Natural killer cell (primary cell): ENCODE results near the gene NPEPL1. TPM values are rescaled to one million over a fixed set of nuclear protein-coding genes. Genes with fewer than 3 reads are reported as not detected.

ENCODE experiments used
- ATAC-seq, 3 donors: fragments of 150-1000 bp in 2 of 3; fragments of 200-7000 bp in 1 of 3; cut with Tn5 transposase; 1 replicate in 1 of 3; 2 replicates in 2 of 3; pipeline ENCODE4 v1.10.0; 2021; ENCODE audit warnings: mild to moderate bottlenecking in 2 of 3, moderate library complexity in 2 of 3
- DNase-seq, 2 donors: peaks; one replicate each; pipeline versions ENCODE4 v3.0.0 to v3.0.0-alpha.2; 2013 to 2021; ENCODE audit warnings: mixed read lengths in 1 of 2
- H3K27ac ChIP-seq: one replicate; pipeline ENCODE4 v1.5.1; 2013; ENCODE audit warnings: mild to moderate bottlenecking, low read length
- H3K27me3 ChIP-seq: one replicate; pipeline ENCODE4 v1.6.1; 2013; ENCODE audit warnings: low read length; ENCODE audit not compliant: control insufficient read depth, insufficient read depth
- H3K36me3 ChIP-seq: one replicate; pipeline ENCODE4 v1.6.1; 2013; ENCODE audit warnings: low read length; ENCODE audit not compliant: control insufficient read depth, insufficient read depth
- H3K4me1 ChIP-seq: one replicate; pipeline ENCODE4 v1.6.1; 2013; ENCODE audit warnings: low read length; ENCODE audit not compliant: control insufficient read depth, insufficient read depth
- H3K4me3 ChIP-seq: one replicate; pipeline ENCODE4 v1.5.1; 2013; ENCODE audit warnings: low read length
- H3K9me3 ChIP-seq: one replicate; pipeline ENCODE4 v1.6.1; 2013; ENCODE audit warnings: low read length; ENCODE audit not compliant: control insufficient read depth, insufficient read depth
- H3K27ac Mint-ChIP-seq, 2 donors: one replicate each; pipeline ENCODE4 v1.8.0; 2022; ENCODE audit warnings: mild to moderate bottlenecking in 2 of 2, mixed read lengths in 2 of 2, moderate library complexity in 1 of 2
- H3K27me3 Mint-ChIP-seq, 2 donors: one replicate each; pipeline ENCODE4 v1.8.0; 2022; ENCODE audit warnings: low read depth in 2 of 2, mixed read lengths in 2 of 2
- H3K36me3 Mint-ChIP-seq: one replicate; pipeline ENCODE4 v1.8.0; 2022; ENCODE audit warnings: mixed read lengths
- H3K4me1 Mint-ChIP-seq, 2 donors: one replicate each; pipeline ENCODE4 v1.8.0; 2022; ENCODE audit warnings: mixed read lengths in 2 of 2
- H3K4me3 Mint-ChIP-seq: one replicate; pipeline ENCODE4 v1.8.0; 2022; ENCODE audit warnings: mild to moderate bottlenecking, moderate library complexity, mixed read lengths
- H3K9me3 Mint-ChIP-seq, 2 donors: one replicate each; pipeline ENCODE4 v1.8.0; 2022; ENCODE audit warnings: mixed read lengths in 2 of 2
- WGBS: methylation state at CpG from one replicate; pipeline ENCODE4 v1.1.7; 2013; ENCODE audit warnings: missing lambda C conversion rate; ENCODE audit not compliant: insufficient coverage; 5-methylcytosine and 5-hydroxymethylcytosine counted together
- intact Hi-C: fragments of 100-400 bp; cut with micrococcal nuclease; formaldehyde crosslinking; loops from one replicate; pipeline ENCODE4 v1.14.2; 2022
- total RNA-seq, 4 donors: library from RNA; stranded (reverse); fragments of 120-200 nt in 1 of 4; gene quantifications; one replicate each; pipeline versions ENCODE4 v1.2.3 to v1.2.4, GENCODE V29; 2013 to 2022
- TF ChIP-seq, protein P1 (sequence below): fragments of 200-600 bp; IDR thresholded peaks from one replicate; pipeline ENCODE4 v1.8.0; 2022; ENCODE audit warnings: antibody characterized with exemption

Gene NPEPL1
- total RNA-seq, 3 donors from 2014 or later (not counting 1 experiment from before 2014, with no cell fraction given): 66.0 to 83.7 (median 68.4) TPM

GRCh38 chr20:58703765-58704371 lies 11.3 kb downstream of the NPEPL1 start:
- H3K27ac Mint-ChIP-seq: no peak overlapping the region
- H3K9me3 Mint-ChIP-seq: no peaks in the 10 kb centered on the region
- Histone ChIP-seq H3K9me3 (no peaks in the 10 kb centered on the region), H3K36me3 (peaks cover 26% of the 10 kb centered on the region), H3K27ac (no peak overlapping the region), H3K4me3 (no peak overlapping the region), H3K27me3 (no peaks in the 10 kb centered on the region), H3K4me1 (no peaks in the 10 kb centered on the region)
- intact Hi-C loops: no loop called here
- peaks cover 11 to 13% of the 10 kb centered on the region in 2 donors for H3K4me1 Mint-ChIP-seq
- H3K27me3 Mint-ChIP-seq: no peaks in the 10 kb centered on the region
- TF ChIP-seq, protein P1, sequence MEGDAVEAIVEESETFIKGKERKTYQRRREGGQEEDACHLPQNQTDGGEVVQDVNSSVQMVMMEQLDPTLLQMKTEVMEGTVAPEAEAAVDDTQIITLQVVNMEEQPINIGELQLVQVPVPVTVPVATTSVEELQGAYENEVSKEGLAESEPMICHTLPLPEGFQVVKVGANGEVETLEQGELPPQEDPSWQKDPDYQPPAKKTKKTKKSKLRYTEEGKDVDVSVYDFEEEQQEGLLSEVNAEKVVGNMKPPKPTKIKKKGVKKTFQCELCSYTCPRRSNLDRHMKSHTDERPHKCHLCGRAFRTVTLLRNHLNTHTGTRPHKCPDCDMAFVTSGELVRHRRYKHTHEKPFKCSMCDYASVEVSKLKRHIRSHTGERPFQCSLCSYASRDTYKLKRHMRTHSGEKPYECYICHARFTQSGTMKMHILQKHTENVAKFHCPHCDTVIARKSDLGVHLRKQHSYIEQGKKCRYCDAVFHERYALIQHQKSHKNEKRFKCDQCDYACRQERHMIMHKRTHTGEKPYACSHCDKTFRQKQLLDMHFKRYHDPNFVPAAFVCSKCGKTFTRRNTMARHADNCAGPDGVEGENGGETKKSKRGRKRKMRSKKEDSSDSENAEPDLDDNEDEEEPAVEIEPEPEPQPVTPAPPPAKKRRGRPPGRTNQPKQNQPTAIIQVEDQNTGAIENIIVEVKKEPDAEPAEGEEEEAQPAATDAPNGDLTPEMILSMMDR: no peak
- no peak for ATAC-seq
- WGBS: 97% methylated on average over 12 of the region's 12 CpGs
- DNase-seq: no peak
- H3K36me3 Mint-ChIP-seq: no peaks in the 10 kb centered on the region
- no peak overlapping the region for H3K4me3 Mint-ChIP-seq

- H3K4me1 Mint-ChIP-seq: peaks cover 3 to 4% of the 10 kb centered on the region in 2 donors
- intact Hi-C loops: no loop called here
- WGBS: 97% methylated on average over 14 of the region's 14 CpGs
- ATAC-seq: no peak
- Histone ChIP-seq H3K4me1 (no peaks in the 10 kb centered on the region), H3K4me3 (no peak overlapping the region), H3K27ac (no peak overlapping the region), H3K27me3 (no peaks in the 10 kb centered on the region), H3K36me3 (peaks cover 15% of the 10 kb centered on the region), H3K9me3 (no peaks in the 10 kb centered on the region)
- H3K36me3 Mint-ChIP-seq: no peaks in the 10 kb centered on the region
- TF ChIP-seq, protein P1: no peak
- no peak overlapping the region for H3K27ac Mint-ChIP-seq
- no peak overlapping the region for H3K4me3 Mint-ChIP-seq
- H3K27me3 Mint-ChIP-seq: no peaks in the 10 kb centered on the region
- no peaks in the 10 kb centered on the region for H3K9me3 Mint-ChIP-seq
- DNase-seq: no peak
Measured at GRCh38 chr20:58705208-58705926, 12.8 kb downstream of the NPEPL1 start.

GRCh38 chr20:58706150-58706892 lies 13.7 kb downstream of the NPEPL1 start:
- no peaks in the 10 kb centered on the region for H3K4me1 Mint-ChIP-seq
- H3K36me3 Mint-ChIP-seq: no peaks in the 10 kb centered on the region
- TF ChIP-seq, protein P1: no peak
- no peaks in the 10 kb centered on the region for H3K27me3 Mint-ChIP-seq
- H3K9me3 Mint-ChIP-seq: no peaks in the 10 kb centered on the region
- no peak overlapping the region for H3K27ac Mint-ChIP-seq
- Histone ChIP-seq H3K27ac (no peak overlapping the region), H3K27me3 (no peaks in the 10 kb centered on the region), H3K9me3 (no peaks in the 10 kb centered on the region), H3K36me3 (peaks cover 15% of the 10 kb centered on the region), H3K4me1 (no peaks in the 10 kb centered on the region), H3K4me3 (no peak overlapping the region)
- ATAC-seq (no peak), DNase-seq (no peak)
- 92% methylated on average over 17 of the region's 20 CpGs for WGBS
- intact Hi-C loops: no loop called here
- no peak overlapping the region for H3K4me3 Mint-ChIP-seq
